ENCODE data around the gene FAT2.

- TF ChIP-seq POLR2A (IDR thresholded peaks at IDR 0.05): no peak
- TF ChIP-seq CTCF (IDR thresholded peaks at IDR 0.05 in 4 of 5, conservative IDR thresholded peaks at IDR 0.05 in 1 of 5): no peak
Measured at GRCh38 chr5:151581347-151581746, 9.8 kb downstream of the FAT2 start.

Data from gastrocnemius medialis (tissue), 4 donors.